GM19463 (cell line): Measurements from ENCODE around the gene GMDS.
"Not testable (repeated sequence)": the region's sequence is repeated elsewhere in the genome, so short reads cannot be mapped to it uniquely, and the experiment has no call there.

Experiments used
- ATAC-seq: cut with Tn5 transposase; IDR thresholded peaks from one replicate; pipeline ENCODE4 v1.9.1; 2021; ENCODE audit warnings: mild to moderate bottlenecking, moderate library complexity; ENCODE audit not compliant: unreplicated experiment

Gene GMDS

DNA sequence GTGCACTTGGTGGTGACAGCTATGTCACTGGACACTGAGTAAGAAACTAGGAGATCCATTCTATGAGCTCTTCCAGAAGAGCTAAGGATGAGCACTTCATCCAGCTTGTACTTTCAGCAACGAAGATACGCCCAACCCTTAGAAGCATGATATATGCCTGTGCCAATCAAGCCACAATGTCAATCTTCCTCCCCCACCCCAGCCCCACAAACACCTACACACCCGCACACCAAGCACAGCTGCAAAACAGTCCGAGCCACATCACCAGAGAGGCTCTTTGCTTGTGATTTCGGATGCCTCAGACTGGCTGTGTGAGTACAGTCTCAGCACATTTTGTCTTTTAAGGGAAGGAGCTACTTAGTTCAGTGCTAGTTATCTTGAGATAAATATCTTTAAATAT is 375.2 kb downstream of the GMDS start:
- ATAC-seq = no peak

DNA sequence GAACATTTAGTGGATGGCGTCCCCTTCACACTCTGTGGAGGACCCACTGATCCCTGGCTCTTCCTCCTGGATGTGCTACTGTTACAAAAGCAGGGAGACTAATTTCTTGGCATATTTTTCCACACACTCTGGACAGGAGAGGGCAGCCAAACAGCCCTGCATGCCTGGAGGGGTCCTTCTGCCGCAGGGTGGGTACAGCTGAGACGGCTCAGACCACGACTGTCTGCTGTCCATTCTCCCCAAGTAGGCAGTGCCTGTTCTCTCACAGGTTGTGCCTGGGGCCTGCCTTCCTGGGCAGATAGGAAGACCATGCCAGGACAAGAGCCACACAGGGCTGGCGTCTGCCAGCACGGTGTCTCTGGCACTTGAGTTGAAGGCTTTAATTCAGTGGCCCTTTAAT is 375.6 kb downstream of the GMDS start:
- no peak for ATAC-seq

- no peak for ATAC-seq
Measured at GRCh38 chr6:1869308-1869707, 376.1 kb downstream of the GMDS start.

DNA sequence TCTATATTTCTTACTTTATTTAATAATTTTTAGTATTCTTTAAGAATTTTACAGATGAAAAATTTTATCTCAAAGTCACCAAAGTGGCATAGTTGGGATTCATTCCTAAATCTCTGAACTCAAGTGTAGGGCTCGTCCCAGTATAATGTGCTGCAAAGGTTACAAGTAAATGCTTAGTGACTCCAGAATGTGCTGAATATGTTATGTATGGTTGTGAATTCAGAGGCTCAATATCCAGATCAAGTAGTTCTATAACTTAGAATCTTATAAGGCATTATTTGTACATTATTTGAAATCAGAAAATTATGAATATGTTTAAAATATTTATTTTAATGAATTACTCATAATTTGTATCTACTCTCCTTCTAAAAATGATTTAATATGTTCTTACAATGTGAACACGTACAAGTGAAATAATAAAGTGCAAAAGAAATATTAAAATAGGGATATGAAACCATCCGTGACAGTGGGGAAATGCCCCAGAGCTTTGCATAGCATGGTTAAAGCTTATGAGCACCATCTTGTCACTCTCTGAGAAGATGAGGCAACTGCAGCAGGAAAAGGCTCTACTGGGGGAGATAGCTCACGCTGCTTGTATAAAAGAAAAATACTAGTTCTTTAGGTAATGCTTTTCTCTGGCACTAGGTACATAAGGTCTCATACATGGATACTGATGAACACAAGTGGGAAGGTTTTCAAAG is 376.7 kb downstream of the GMDS start:
- peak; percentile 89 for ATAC-seq

GRCh38 chr6:1867197-1867596 is 378.2 kb downstream of the GMDS start:
- no peak for ATAC-seq

DNA sequence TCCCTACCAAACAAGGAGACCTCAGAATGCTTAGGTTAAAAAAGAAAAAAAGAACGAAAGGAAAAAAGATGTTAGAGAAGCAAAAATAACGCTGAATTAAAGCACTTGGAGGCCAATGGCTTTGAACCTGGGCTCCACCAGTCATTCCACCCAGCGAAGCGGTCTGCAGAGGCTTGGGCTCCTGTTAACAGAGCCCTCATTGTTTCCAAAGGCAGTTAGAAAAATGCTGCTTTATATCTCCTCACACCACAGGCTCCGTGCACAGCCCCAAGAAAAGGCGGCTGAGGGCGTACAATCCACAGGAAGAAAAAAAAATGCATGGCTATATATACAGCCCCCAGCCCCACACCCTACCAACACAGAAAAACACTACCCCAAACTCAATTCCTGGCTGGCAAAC is 379.8 kb downstream of the GMDS start:
- ATAC-seq = no peak

DNA sequence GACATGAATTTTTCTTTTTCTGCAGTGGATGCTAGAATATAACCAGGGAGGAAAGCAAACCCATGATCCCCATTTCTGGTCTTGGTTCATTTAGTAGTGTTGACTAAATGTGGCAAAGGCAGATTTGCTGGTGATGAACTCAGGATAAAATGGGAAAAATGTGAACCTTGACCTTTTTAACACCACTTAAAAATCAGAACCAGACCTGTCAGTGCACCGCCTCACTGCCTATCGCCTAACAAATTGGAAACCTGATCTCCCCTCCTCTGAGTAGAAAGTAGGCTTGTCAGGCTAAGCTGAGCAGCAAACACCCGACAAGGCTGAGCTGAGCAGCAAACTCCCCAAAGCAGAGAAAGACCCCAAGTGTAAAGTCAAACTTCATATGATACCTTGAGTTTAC is 380.9 kb downstream of the GMDS start:
- ATAC-seq = no peak

DNA sequence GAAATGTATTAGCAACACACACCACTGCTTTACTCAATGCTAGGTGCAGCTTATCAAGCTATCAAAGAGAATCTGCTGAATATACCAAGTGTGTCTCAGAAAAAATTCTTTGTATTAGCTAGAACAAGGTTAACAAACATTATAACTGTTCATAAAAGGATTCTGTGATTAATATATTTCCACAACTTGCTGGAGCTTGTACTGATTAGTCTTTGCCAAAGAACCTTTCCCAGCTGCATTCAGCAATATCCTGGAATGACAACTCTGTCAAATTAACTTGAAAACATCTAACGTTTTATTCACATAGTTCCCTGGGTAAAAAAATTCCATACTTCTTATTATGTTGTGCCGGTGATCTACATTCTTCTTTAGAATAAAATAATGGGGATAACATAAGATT is 383.0 kb downstream of the GMDS start:
- ATAC-seq = no peak

- ATAC-seq = no peak
Measured at GRCh38 chr6:1860756-1861348, 384.6 kb downstream of the GMDS start.

- ATAC-seq = no peak
Measured at GRCh38 chr6:1858859-1859258, 386.5 kb downstream of the GMDS start.

- ATAC-seq = no peak
Measured at GRCh38 chr6:1858196-1858595, 387.2 kb downstream of the GMDS start.

GRCh38 chr6:1856381-1856780 is 389.0 kb downstream of the GMDS start:
- ATAC-seq = peak; percentile 91

DNA sequence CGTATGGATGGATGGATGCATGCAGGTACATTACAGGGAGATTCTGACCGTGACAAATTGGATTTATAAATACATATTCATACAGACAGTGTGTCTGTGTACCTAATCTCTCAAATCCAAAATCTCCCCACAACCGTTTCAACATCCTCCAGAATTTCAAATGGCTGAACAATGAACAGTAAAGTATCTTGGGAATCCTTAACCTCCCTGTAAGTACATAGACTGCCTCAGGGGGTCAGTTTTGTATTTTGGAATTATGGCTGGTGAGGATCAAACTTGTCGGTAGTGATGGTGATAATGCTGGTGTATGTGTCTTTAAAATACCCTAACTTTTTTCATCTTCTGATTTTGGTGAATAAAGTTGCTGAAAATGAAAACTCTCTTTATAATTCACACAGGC is 389.5 kb downstream of the GMDS start:
- ATAC-seq = no peak

DNA sequence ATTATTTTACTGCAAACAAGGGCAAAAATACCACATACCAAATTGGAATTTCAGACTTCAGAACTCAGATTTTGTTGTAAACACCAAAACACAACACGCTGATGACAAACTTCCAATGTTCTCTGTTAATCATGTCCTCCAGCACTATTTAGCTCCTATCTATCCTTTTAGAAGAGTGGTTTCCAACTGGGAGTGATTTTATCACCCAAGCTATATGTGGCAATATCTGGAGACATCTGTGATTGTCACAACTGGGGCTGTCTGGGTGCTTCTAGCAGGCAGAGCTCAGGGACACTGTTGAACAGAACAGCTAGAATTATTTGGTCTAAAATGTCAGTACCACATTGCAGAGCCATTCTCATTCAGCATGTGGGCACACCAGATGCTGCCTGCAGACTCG is 391.1 kb downstream of the GMDS start:
- ATAC-seq = no peak

GRCh38 chr6:1853761-1854160 is 391.6 kb downstream of the GMDS start:
- no peak for ATAC-seq

DNA sequence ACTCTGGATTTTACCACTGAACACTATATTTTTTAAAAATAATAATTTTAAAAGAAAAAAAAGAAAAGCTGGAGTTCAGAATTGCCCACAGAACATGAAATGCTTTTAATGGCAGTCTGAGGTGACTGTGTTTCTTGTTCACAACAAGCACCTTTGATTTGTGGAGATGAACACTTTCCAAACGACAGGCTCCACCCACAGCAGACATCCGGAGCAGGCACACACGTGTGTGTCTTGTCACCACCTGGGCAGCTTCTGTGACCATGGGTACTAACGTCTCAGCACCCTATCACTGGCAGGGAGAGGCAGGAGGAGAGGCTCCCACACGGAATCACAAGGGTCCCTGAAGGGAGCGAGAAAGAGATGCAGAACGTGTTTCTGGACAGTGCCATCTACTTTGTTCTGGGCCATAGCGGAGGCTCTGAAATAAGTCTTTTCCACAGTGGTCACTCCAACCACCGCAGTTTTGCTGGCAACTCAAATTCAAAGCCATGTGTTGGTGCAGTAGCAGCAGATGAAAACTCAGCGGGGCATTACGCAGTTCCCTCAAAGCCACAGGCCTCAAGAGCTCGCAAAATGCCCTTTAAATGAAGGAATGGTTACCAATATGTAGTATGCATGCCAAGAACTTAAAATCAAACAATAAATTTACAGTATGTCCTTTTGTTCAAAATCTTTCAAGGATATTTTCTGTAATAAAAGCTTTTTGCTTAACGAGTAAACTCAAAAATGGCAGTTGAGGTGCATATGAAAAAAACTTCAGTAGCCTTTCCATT is 393.5 kb downstream of the GMDS start:
- no peak for ATAC-seq

DNA sequence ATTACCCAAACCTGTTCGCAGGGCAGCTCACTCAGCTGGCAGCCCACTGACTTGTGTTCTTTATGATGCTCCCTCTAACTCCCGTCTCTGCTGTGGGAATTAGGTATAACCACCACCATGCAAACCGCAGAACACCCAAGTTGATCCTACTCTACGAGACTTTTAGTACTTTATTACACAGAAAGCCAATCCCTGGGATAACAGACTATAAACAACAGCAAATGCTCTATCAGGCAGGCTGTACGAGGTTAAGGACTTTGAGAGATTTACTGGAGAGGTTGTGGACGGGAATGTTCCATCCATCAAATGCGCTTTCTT is 394.6 kb downstream of the GMDS start:
- ATAC-seq = no peak

DNA sequence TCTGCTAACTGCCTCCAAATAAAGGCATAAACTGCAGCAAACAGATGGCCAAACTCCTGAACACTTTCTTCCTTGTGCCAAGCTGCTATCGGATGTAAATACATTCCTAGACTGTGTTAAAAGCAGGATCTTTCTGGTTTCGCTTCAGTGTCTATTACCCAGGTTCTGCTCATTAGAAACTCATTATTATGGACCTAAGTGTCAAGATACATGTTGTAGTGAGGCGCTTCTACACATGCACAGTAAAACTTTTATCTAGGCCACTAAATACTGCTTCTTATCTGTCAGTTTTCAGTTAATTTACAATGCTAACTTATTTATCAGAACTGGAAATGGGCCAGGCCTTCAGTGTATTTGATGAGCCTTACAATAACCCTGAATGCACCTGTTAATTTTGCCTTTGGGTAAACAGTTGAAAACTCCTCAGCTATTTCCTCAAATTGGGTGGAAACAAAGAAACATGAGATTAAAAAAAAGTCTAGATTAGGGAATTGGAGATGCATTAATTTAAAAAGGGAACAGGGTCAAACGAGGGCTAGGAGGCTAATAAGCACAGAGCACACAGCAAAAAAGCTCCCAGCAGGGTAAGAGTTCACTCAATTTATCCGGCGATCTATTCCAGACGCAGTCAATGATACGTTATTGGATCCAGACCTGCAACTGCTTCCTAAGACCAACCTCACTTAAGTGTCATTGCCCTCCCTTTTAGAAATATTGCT is 395.1 kb downstream of the GMDS start:
- ATAC-seq = no peak

GRCh38 chr6:1849691-1850090 is 395.7 kb downstream of the GMDS start:
- no peak for ATAC-seq

DNA sequence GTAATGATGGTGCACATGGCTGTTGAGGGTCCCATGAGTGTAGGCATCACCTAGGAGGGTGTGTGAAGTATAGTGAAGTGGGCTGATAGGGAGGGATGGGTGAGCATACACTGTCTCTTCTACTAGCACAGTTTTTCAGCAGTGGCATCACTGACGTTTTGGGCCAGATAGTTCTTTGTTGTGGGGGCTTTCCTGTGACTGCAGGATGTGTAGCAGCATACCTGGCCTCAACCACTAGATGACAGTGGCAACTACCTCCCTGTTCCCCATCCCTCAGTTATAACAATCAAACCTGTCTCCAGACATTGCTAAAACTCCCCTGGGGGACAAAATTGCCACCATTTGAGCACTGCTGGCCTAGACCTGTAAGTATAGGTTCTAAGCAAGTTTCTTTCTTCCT is 396.7 kb downstream of the GMDS start:
- no peak for ATAC-seq

- ATAC-seq = no peak
Measured at GRCh38 chr6:1846611-1847010, 398.8 kb downstream of the GMDS start.

- ATAC-seq = not testable (repeated sequence)
Measured at GRCh38 chr6:1845543-1845942, 399.9 kb downstream of the GMDS start.
